HCT116 (cell line): ENCODE results near the gene STIM1. TPM values are rescaled to one million over a fixed set of nuclear protein-coding genes. Genes with fewer than 3 reads are reported as not detected.

Source experiments
- ATAC-seq: fragments of 200-7000 bp; cut with Tn5 transposase; 2 replicates; pipeline ENCODE4 v1.9.1; 2020; ENCODE audit warnings: mild to moderate bottlenecking, moderate library complexity
- BruUV-seq: library from RNA; stranded (reverse); fragments of 400-500 nt; replicated peaks from 2 replicates; lab custom pipeline; 2021; lab: Mats Ljungman, UMichigan
- CTCF ChIA-PET: fragments of 300-600 bp; sonication (Branson Sonifier 250); formaldehyde crosslinking; loops from one replicate; lab custom pipeline; 2021; ENCODE audit warnings: antibody characterized with exemption; lab: Charles Lee
- POLR2A ChIA-PET: fragments of 300-600, 350-600 bp; sonication (Branson Sonifier 250); formaldehyde crosslinking; loops from one replicate; lab custom pipeline; 2021; ENCODE audit warnings: antibody characterized with exemption; lab: Charles Lee
- RAD21 ChIA-PET, 2 experiments: fragments of 300-600 bp; sonication (Branson Sonifier 250); formaldehyde crosslinking; loops; one replicate each; lab custom pipeline; 2023; ENCODE audit warnings: low total read pairs in 2 of 2; ENCODE audit not compliant: uncharacterized antibody in 2 of 2, unreplicated experiment in 2 of 2, low non-redundant PET in 1 of 2; lab: Charles Lee
- DNase-seq: peaks from one replicate; pipeline ENCODE4 v3.0.0-alpha.2; 2010; ENCODE audit warnings: low read depth, low spot score
- H2AFZ ChIP-seq: fragments of 200-600 bp; shearing (Covaris generic), sonication (generic); 2 replicates; pipeline ENCODE4 v1.6.1; 2017; ENCODE audit warnings: low read depth, mixed run types, mixed read lengths, antibody characterized with exemption, low read length; ENCODE audit not compliant: poor library complexity, severe bottlenecking
- H3K27ac ChIP-seq: 2 replicates; pipeline ENCODE4 v1.5.1; 2012; ENCODE audit warnings: low read depth, low read length
- H3K27me3 ChIP-seq: fragments of 200-600 bp; sonication (generic); 2 replicates; pipeline ENCODE4 v1.6.1; 2016; ENCODE audit warnings: mixed run types, low read length, mixed read lengths; ENCODE audit not compliant: insufficient read depth
- H3K36me3 ChIP-seq, 2 experiments: fragments of 200-500 bp in 1 of 2; fragments of 200-600 bp in 1 of 2; sonication (Bioruptor generic) in 1 of 2; sonication (generic) in 1 of 2; 2 replicates each; pipeline versions ENCODE4 v1.5.1 to v1.6.1; 2014 to 2016; ENCODE audit warnings: low read length in 2 of 2, inconsistent platforms in 1 of 2, mixed read lengths in 1 of 2, mixed run types in 1 of 2; ENCODE audit not compliant: insufficient read depth in 2 of 2, control insufficient read depth in 1 of 2
- H3K4me1 ChIP-seq, 2 experiments: fragments of 200-600 bp in 1 of 2; sonication (generic) in 1 of 2; 2 replicates each; pipeline versions ENCODE4 v1.5.1 to v1.6.1; 2012 to 2017; ENCODE audit warnings: low read length in 2 of 2, inconsistent platforms in 1 of 2, mild to moderate bottlenecking in 1 of 2, mixed read lengths in 1 of 2, mixed run types in 1 of 2, moderate library complexity in 1 of 2; ENCODE audit not compliant: insufficient read depth in 2 of 2, control insufficient read depth in 1 of 2
- H3K4me2 ChIP-seq: fragments of 200-600 bp; sonication (generic); 2 replicates; pipeline ENCODE4 v1.6.1; 2017; ENCODE audit warnings: mixed run types, low read length, mixed read lengths
- H3K4me3 ChIP-seq, 2 experiments: fragments of 200-600 bp in 1 of 2; sonication (generic) in 1 of 2; replicated peaks in 1 of 2; 2 replicates each; pipeline ENCODE4 v1.5.1; 2011 to 2016; ENCODE audit warnings: low read length in 2 of 2, control low read depth in 1 of 2, low read depth in 1 of 2, mild to moderate bottlenecking in 1 of 2, mixed read lengths in 1 of 2, mixed run types in 1 of 2
- H3K79me2 ChIP-seq: fragments of 200-600 bp; sonication (generic); 2 replicates; pipeline ENCODE4 v1.6.1; 2017; ENCODE audit warnings: mild to moderate bottlenecking, mixed run types, low read length, moderate library complexity, mixed read lengths; ENCODE audit not compliant: insufficient read depth
- H3K9ac ChIP-seq: fragments of 200-600 bp; sonication (generic); 2 replicates; pipeline ENCODE4 v1.6.1; 2016; ENCODE audit warnings: low read length, mixed read lengths
- H3K9me2 ChIP-seq: fragments of 200-600 bp; sonication (generic), shearing (Covaris generic); 2 replicates; pipeline ENCODE4 v1.6.1; 2017; ENCODE audit warnings: mixed run types, mild to moderate bottlenecking, moderate library complexity; ENCODE audit not compliant: insufficient read depth
- H3K9me3 ChIP-seq, 2 experiments: fragments of 200-500 bp in 1 of 2; fragments of 200-600 bp in 1 of 2; sonication (Bioruptor generic) in 1 of 2; sonication (generic) in 1 of 2; 2 replicates each; pipeline ENCODE4 v1.6.1; 2014 to 2017; ENCODE audit warnings: low read length in 2 of 2, mixed read lengths in 2 of 2, inconsistent platforms in 1 of 2, low read depth in 1 of 2, mild to moderate bottlenecking in 1 of 2, mixed run types in 1 of 2, moderate library complexity in 1 of 2; ENCODE audit not compliant: control insufficient read depth in 1 of 2, insufficient read depth in 1 of 2
- H4K20me1 ChIP-seq: fragments of 200-600 bp; sonication (generic), shearing (Covaris generic); 2 replicates; pipeline ENCODE4 v1.6.1; 2017; ENCODE audit warnings: mixed run types, mild to moderate bottlenecking, moderate library complexity; ENCODE audit not compliant: insufficient read depth
- ATF3 ChIP-seq: IDR thresholded peaks from 2 replicates; pipeline ENCODE4 v1.6.1; 2012
- CBX3 ChIP-seq: IDR thresholded peaks from 2 replicates; pipeline ENCODE4 v1.6.1; 2012; ENCODE audit warnings: low read depth
- CEBPB ChIP-seq: IDR thresholded peaks from 2 replicates; pipeline ENCODE4 v1.6.1; 2012; ENCODE audit warnings: low read depth
- CTCF ChIP-seq, 3 experiments: fragments of 200-600 bp in 1 of 3; sonication (generic) in 1 of 3; IDR thresholded peaks in 2 of 3; conservative IDR thresholded peaks in 1 of 3; 2 replicates each; pipeline ENCODE4 v1.5.1; 2012 to 2017; ENCODE audit warnings: low read depth in 2 of 3, low read length in 2 of 3, antibody characterized with exemption in 1 of 3, borderline replicate concordance in 1 of 3, control low read depth in 1 of 3, mild to moderate bottlenecking in 1 of 3, mixed read lengths in 1 of 3, mixed run types in 1 of 3, moderate library complexity in 1 of 3; ENCODE audit not compliant: insufficient read depth in 1 of 3
- EGR1 ChIP-seq: IDR thresholded peaks from 2 replicates; pipeline ENCODE4 v1.6.1; 2012; ENCODE audit warnings: low read depth
- ELF1 ChIP-seq: IDR thresholded peaks from 2 replicates; pipeline ENCODE4 v1.6.1; 2012; ENCODE audit warnings: low read depth, borderline replicate concordance
- EZH2 ChIP-seq: fragments of 200-600 bp; sonication (generic); IDR thresholded peaks from 2 replicates; pipeline ENCODE4 v1.6.1; 2017; ENCODE audit warnings: antibody characterized with exemption, mixed run types
- FOSL1 ChIP-seq: IDR thresholded peaks from 2 replicates; pipeline ENCODE4 v1.6.1; 2012; ENCODE audit warnings: low read depth
- JUND ChIP-seq: IDR thresholded peaks from 2 replicates; pipeline ENCODE4 v1.6.1; 2012
- MAX ChIP-seq: IDR thresholded peaks from 2 replicates; pipeline ENCODE4 v1.6.1; 2012
- POLR2A ChIP-seq: IDR thresholded peaks from 2 replicates; pipeline ENCODE4 v1.7.0; 2011; ENCODE audit warnings: borderline replicate concordance; ENCODE audit not compliant: insufficient read depth, insufficient read length; ENCODE audit errors: extremely low read depth
- POLR2AphosphoS5 ChIP-seq: IDR thresholded peaks from 2 replicates; pipeline ENCODE4 v1.6.1; 2011; ENCODE audit warnings: mild to moderate bottlenecking, low read depth, low read length, moderate library complexity
- RAD21 ChIP-seq: IDR thresholded peaks from 2 replicates; pipeline ENCODE4 v1.6.1; 2012; ENCODE audit warnings: low read depth, mild to moderate bottlenecking
- SIN3A ChIP-seq: IDR thresholded peaks from 2 replicates; pipeline ENCODE4 v1.6.1; 2012; ENCODE audit warnings: low read depth
- SP1 ChIP-seq: IDR thresholded peaks from 2 replicates; pipeline ENCODE4 v1.6.1; 2012; ENCODE audit warnings: low read depth
- SRF ChIP-seq: IDR thresholded peaks from 2 replicates; pipeline ENCODE4 v1.6.1; 2012; ENCODE audit warnings: low read depth
- TCF7L2 ChIP-seq: IDR thresholded peaks from 2 replicates; pipeline ENCODE4 v1.7.0; 2011; ENCODE audit warnings: borderline replicate concordance, inconsistent platforms; ENCODE audit not compliant: insufficient read depth, insufficient read length; ENCODE audit errors: extremely low read depth
- YY1 ChIP-seq: IDR thresholded peaks from 2 replicates; pipeline ENCODE4 v1.6.1; 2011; ENCODE audit warnings: low read length, low read depth, moderate library complexity, mild to moderate bottlenecking; ENCODE audit not compliant: insufficient replicate concordance; ENCODE audit errors: extremely low read depth
- ZNF274 ChIP-seq: fragments of 200-500 bp; sonication (Bioruptor generic); IDR thresholded peaks from 2 replicates; pipeline ENCODE4 v1.6.1; 2014; ENCODE audit warnings: mild to moderate bottlenecking, low read depth, low read length, inconsistent platforms
- intact Hi-C: fragments of 100-400 bp; cut with micrococcal nuclease; formaldehyde crosslinking; loops from 2 replicates; pipeline ENCODE4 v1.10.0; 2022
- total RNA-seq: library from RNA; stranded (reverse); gene quantifications from one replicate; pipeline ENCODE4 v1.2.1, GENCODE V29; 2021; ENCODE audit not compliant: unreplicated experiment

The STIM1 gene
- total RNA-seq, 1 experiment from 2014 or later: 22.3 TPM

GRCh38 chr11:3901249-3902025 is 46.0 kb downstream of the STIM1 start:
- Histone ChIP-seq H3K79me2 (no peaks in the 10 kb centered on the region), H3K4me1 (peaks cover 16 to 22% of the 10 kb centered on the region in 2 experiments), H3K4me2 (no peak overlapping the region), H3K27me3 (no peaks in the 10 kb centered on the region), H3K9me3 (no peaks in the 10 kb centered on the region), H2AFZ (no peak overlapping the region), H3K9ac (no peak overlapping the region), H3K27ac (no peak overlapping the region), H4K20me1 (no peaks in the 10 kb centered on the region), H3K36me3 (no peaks in the 10 kb centered on the region), H3K4me3 (no peak overlapping the region), H3K9me2 (no peaks in the 10 kb centered on the region)
- no peak for TF ChIP-seq EZH2
- TF ChIP-seq TCF7L2: no peak
- TF ChIP-seq CBX3: no peak
- TF ChIP-seq POLR2AphosphoS5: no peak
- no peak for TF ChIP-seq SIN3A
- TF ChIP-seq EGR1: no peak
- no peak for TF ChIP-seq FOSL1
- TF ChIP-seq ZNF274: no peak
- POLR2A ChIA-PET: no interaction called here
- intact Hi-C loops: no loop called here
- RAD21 ChIA-PET: no interaction called here
- CTCF ChIA-PET: no interaction called here
- BruUV-seq: no TSS peak
- DNase-seq (no peak), ATAC-seq (no peak)

- Histone ChIP-seq H3K79me2 (no peaks in the 10 kb centered on the region), H3K4me2 (no peak overlapping the region), H3K27ac (no peak overlapping the region), H3K4me1 (peaks cover 16 to 22% of the 10 kb centered on the region in 2 experiments), H3K9ac (no peak overlapping the region), H4K20me1 (no peaks in the 10 kb centered on the region), H2AFZ (no peak overlapping the region), H3K9me2 (no peaks in the 10 kb centered on the region), H3K9me3 (no peaks in the 10 kb centered on the region), H3K36me3 (no peaks in the 10 kb centered on the region), H3K27me3 (no peaks in the 10 kb centered on the region), H3K4me3 (no peak overlapping the region)
- ATAC-seq (no peak), DNase-seq (no peak)
- ChIA-PET CTCF (no interaction called here), RAD21 (interaction anchor here in 1 of 2 experiments (0.6 kb wide), 1 partner anchor 47 kb away, joined by 3 read pairs; no protein-coding TSS in a partner anchor), POLR2A (interaction anchor here (1.1 kb wide), 1 partner anchor 47 kb away, joined by 3 read pairs; the partner anchor contains the start of gene STIM1)
- intact Hi-C loops: no loop called here
- no TSS peak for BruUV-seq
- TF ChIP-seq ELF1 (no peak), ZNF274 (no peak), FOSL1 (no peak), SRF (no peak), CBX3 (no peak), EZH2 (no peak), ATF3 (no peak), POLR2AphosphoS5 (no peak), RAD21 (no peak), SP1 (no peak), MAX (no peak), CTCF (IDR thresholded peaks at IDR 0.05 in 2 of 3, conservative IDR thresholded peaks at IDR 0.05 in 1 of 3; ENCODE audit: borderline replicate concordance in 1 of 3, insufficient read depth in 1 of 3, low read depth in 2 of 3, low read length in 2 of 3) (no peak), CEBPB (no peak), POLR2A (no peak), YY1 (no peak), JUND (no peak)
Measured at GRCh38 chr11:3902441-3902840, 47.0 kb downstream of the STIM1 start.
